DND-41 (cell line): ENCODE measurements around the gene KDM8.
A peak's percentile ranks its signal among the peaks of the same experiment; 100 is the strongest.

ENCODE experiments used
- CTCF ChIP-seq: IDR thresholded peaks from 2 replicates; pipeline ENCODE4 v1.5.1; 2012; ENCODE audit warnings: borderline replicate concordance, low read length, moderate library complexity, mild to moderate bottlenecking; ENCODE audit not compliant: poor library complexity, severe bottlenecking; ENCODE audit errors: extremely low read depth
- EZH2 ChIP-seq: IDR thresholded peaks from 3 replicates; pipeline ENCODE4 v1.6.1; 2012; ENCODE audit warnings: borderline replicate concordance, low read depth, mild to moderate bottlenecking, moderate library complexity, low read length, inconsistent platforms; ENCODE audit not compliant: severe bottlenecking

GRCh38 chr16:27179500-27180072 is 23.7 kb upstream of the KDM8 start:
- TF ChIP-seq CTCF (peak; percentile 97), EZH2 (no peak)
